Measurements from ENCODE around the gene BMP2K. TPM values are rescaled to one million over a fixed set of nuclear protein-coding genes. Genes with fewer than 3 reads are reported as not detected.
"Not testable (repeated sequence)": the region's sequence is repeated elsewhere in the genome, so short reads cannot be mapped to it uniquely, and the experiment has no call there.

Gene BMP2K
- total and polyA plus RNA-seq, 9 donors: 11.4 to 22.4 (median 15.5) TPM

- no CpG with 5 or more reads among the region's 2 CpGs for WGBS (ENCODE audit: insufficient coverage)
- no peak overlapping the region for H3K4me3 ChIP-seq (ENCODE audit: low read length)
- peaks cover 11% of the 10 kb centered on the region for H3K9me3 ChIP-seq (replicated peaks; ENCODE audit: control insufficient read depth, low read depth, low read length)
- no peaks in the 10 kb centered on the region for H3K27me3 ChIP-seq (ENCODE audit: control insufficient read depth, insufficient read depth, low read length)
- H3K36me3 ChIP-seq (ENCODE audit: control insufficient read depth, insufficient read depth, low read length): no peaks in the 10 kb centered on the region
- H3K27ac ChIP-seq (ENCODE audit: low read length): no peak overlapping the region
- DNase-seq: no peak
- H3K4me1 ChIP-seq (ENCODE audit: control insufficient read depth, insufficient read depth, low read length): no peaks in the 10 kb centered on the region
Measured at GRCh38 chr4:78809295-78809694, 33.1 kb downstream of the BMP2K start.

- Histone ChIP-seq H3K4me3 (ENCODE audit: low read length) (no peak overlapping the region), H3K9me3 (replicated peaks; ENCODE audit: control insufficient read depth, low read depth, low read length) (peaks cover 8% of the 10 kb centered on the region), H3K27ac (ENCODE audit: low read length) (no peak overlapping the region), H3K36me3 (ENCODE audit: control insufficient read depth, insufficient read depth, low read length) (no peaks in the 10 kb centered on the region), H3K27me3 (ENCODE audit: control insufficient read depth, insufficient read depth, low read length) (no peaks in the 10 kb centered on the region), H3K4me1 (ENCODE audit: control insufficient read depth, insufficient read depth, low read length) (no peaks in the 10 kb centered on the region)
- DNase-seq: no peak
- WGBS (ENCODE audit: insufficient coverage): 100% methylated on average over 1 of the region's 7 CpGs
Measured at GRCh38 chr4:78809928-78810835, 34.0 kb downstream of the BMP2K start.

- H3K9me3 ChIP-seq (replicated peaks; ENCODE audit: control insufficient read depth, low read depth, low read length): peaks cover 6% of the 10 kb centered on the region
- no peak overlapping the region for H3K4me3 ChIP-seq (ENCODE audit: low read length)
- no peak for DNase-seq
- no peak overlapping the region for H3K27ac ChIP-seq (ENCODE audit: low read length)
- WGBS (ENCODE audit: insufficient coverage): no CpG with 5 or more reads among the region's 2 CpGs
- H3K4me1 ChIP-seq (ENCODE audit: control insufficient read depth, insufficient read depth, low read length): no peaks in the 10 kb centered on the region
- no peaks in the 10 kb centered on the region for H3K36me3 ChIP-seq (ENCODE audit: control insufficient read depth, insufficient read depth, low read length)
- H3K27me3 ChIP-seq (ENCODE audit: control insufficient read depth, insufficient read depth, low read length): no peaks in the 10 kb centered on the region
Measured at GRCh38 chr4:78811034-78811433, 34.9 kb downstream of the BMP2K start.

- no peaks in the 10 kb centered on the region for H3K9me3 ChIP-seq (replicated peaks; ENCODE audit: control insufficient read depth, low read depth, low read length)
- no peak overlapping the region for H3K4me3 ChIP-seq (ENCODE audit: low read length)
- DNase-seq: no peak
- H3K27ac ChIP-seq (ENCODE audit: low read length): no peak overlapping the region
- H3K36me3 ChIP-seq (ENCODE audit: control insufficient read depth, insufficient read depth, low read length): no peaks in the 10 kb centered on the region
- no peaks in the 10 kb centered on the region for H3K4me1 ChIP-seq (ENCODE audit: control insufficient read depth, insufficient read depth, low read length)
- H3K27me3 ChIP-seq (ENCODE audit: control insufficient read depth, insufficient read depth, low read length): no peaks in the 10 kb centered on the region
- WGBS (ENCODE audit: insufficient coverage): 100% methylated on average over 1 of the region's 4 CpGs
Measured at GRCh38 chr4:78818530-78819079, 42.5 kb downstream of the BMP2K start.

- DNase-seq: no peak
- peaks cover 19% of the 10 kb centered on the region for H3K36me3 ChIP-seq (ENCODE audit: control insufficient read depth, insufficient read depth, low read length)
- no CpG with 5 or more reads among the region's 1 CpG for WGBS (ENCODE audit: insufficient coverage)
Measured at GRCh38 chr4:78824001-78824400, 47.9 kb downstream of the BMP2K start.

GRCh38 chr4:78827191-78827590 is 51.0 kb downstream of the BMP2K start:
- DNase-seq: no peak
- WGBS (ENCODE audit: insufficient coverage): 91% methylated on average over 3 of the region's 3 CpGs
- H3K36me3 ChIP-seq (ENCODE audit: control insufficient read depth, insufficient read depth, low read length): peaks cover 22% of the 10 kb centered on the region

More at GRCh38 chr4:78824001-78824400, 47.9 kb downstream of the BMP2K start:
- Histone ChIP-seq H3K27me3 (ENCODE audit: control insufficient read depth, insufficient read depth, low read length) (no peaks in the 10 kb centered on the region), H3K4me1 (ENCODE audit: control insufficient read depth, insufficient read depth, low read length) (no peaks in the 10 kb centered on the region), H3K9me3 (replicated peaks; ENCODE audit: control insufficient read depth, low read depth, low read length) (no peaks in the 10 kb centered on the region), H3K4me3 (ENCODE audit: low read length) (no peak overlapping the region), H3K27ac (ENCODE audit: low read length) (no peak overlapping the region)

GRCh38 chr4:78829296-78829695 is 53.1 kb downstream of the BMP2K start:
- Histone ChIP-seq H3K4me1 (ENCODE audit: control insufficient read depth, insufficient read depth, low read length) (no peaks in the 10 kb centered on the region), H3K27me3 (ENCODE audit: control insufficient read depth, insufficient read depth, low read length) (no peaks in the 10 kb centered on the region), H3K4me3 (ENCODE audit: low read length) (no peak overlapping the region), H3K9me3 (replicated peaks; ENCODE audit: control insufficient read depth, low read depth, low read length) (no peaks in the 10 kb centered on the region), H3K27ac (ENCODE audit: low read length) (no peak overlapping the region), H3K36me3 (ENCODE audit: control insufficient read depth, insufficient read depth, low read length) (peaks cover 22% of the 10 kb centered on the region)
- DNase-seq: no peak

More at GRCh38 chr4:78827191-78827590, 51.0 kb downstream of the BMP2K start:
- Histone ChIP-seq H3K4me1 (ENCODE audit: control insufficient read depth, insufficient read depth, low read length) (no peaks in the 10 kb centered on the region), H3K27me3 (ENCODE audit: control insufficient read depth, insufficient read depth, low read length) (no peaks in the 10 kb centered on the region), H3K4me3 (ENCODE audit: low read length) (no peak overlapping the region), H3K9me3 (replicated peaks; ENCODE audit: control insufficient read depth, low read depth, low read length) (no peaks in the 10 kb centered on the region), H3K27ac (ENCODE audit: low read length) (no peak overlapping the region)

GRCh38 chr4:78839676-78840075 is 63.5 kb downstream of the BMP2K start:
- H3K36me3 ChIP-seq (ENCODE audit: control insufficient read depth, insufficient read depth, low read length); H3K9me3 ChIP-seq (replicated peaks; ENCODE audit: control insufficient read depth, low read depth, low read length); H3K4me3 ChIP-seq (ENCODE audit: low read length); DNase-seq; H3K4me1 ChIP-seq (ENCODE audit: control insufficient read depth, insufficient read depth, low read length); H3K27ac ChIP-seq (ENCODE audit: low read length); H3K27me3 ChIP-seq (ENCODE audit: control insufficient read depth, insufficient read depth, low read length): not testable (repeated sequence)
- WGBS (ENCODE audit: insufficient coverage): no CpG with 5 or more reads among the region's 3 CpGs

GRCh38 chr4:78840286-78840685 is 64.1 kb downstream of the BMP2K start:
- no CpG with 5 or more reads among the region's 4 CpGs for WGBS (ENCODE audit: insufficient coverage)

GRCh38 chr4:78845472-78845871 is 69.3 kb downstream of the BMP2K start:
- no peak for DNase-seq
- no peak overlapping the region for H3K4me3 ChIP-seq (ENCODE audit: low read length)

More at GRCh38 chr4:78840286-78840685, 64.1 kb downstream of the BMP2K start:
- H3K4me3 ChIP-seq (ENCODE audit: low read length); H3K27me3 ChIP-seq (ENCODE audit: control insufficient read depth, insufficient read depth, low read length); H3K4me1 ChIP-seq (ENCODE audit: control insufficient read depth, insufficient read depth, low read length); H3K27ac ChIP-seq (ENCODE audit: low read length); DNase-seq; H3K9me3 ChIP-seq (replicated peaks; ENCODE audit: control insufficient read depth, low read depth, low read length); H3K36me3 ChIP-seq (ENCODE audit: control insufficient read depth, insufficient read depth, low read length): not testable (repeated sequence)

More at GRCh38 chr4:78845472-78845871, 69.3 kb downstream of the BMP2K start:
- Histone ChIP-seq H3K4me1 (ENCODE audit: control insufficient read depth, insufficient read depth, low read length) (no peaks in the 10 kb centered on the region), H3K27ac (ENCODE audit: low read length) (no peak overlapping the region), H3K9me3 (replicated peaks; ENCODE audit: control insufficient read depth, low read depth, low read length) (no peaks in the 10 kb centered on the region), H3K27me3 (ENCODE audit: control insufficient read depth, insufficient read depth, low read length) (no peaks in the 10 kb centered on the region), H3K36me3 (ENCODE audit: control insufficient read depth, insufficient read depth, low read length) (no peaks in the 10 kb centered on the region)
- WGBS (ENCODE audit: insufficient coverage): no CpG with 5 or more reads among the region's 2 CpGs

Measured in muscle of leg (tissue), 11 donors.